ENCODE results near the gene B4GAT1.

Gene B4GAT1

DNA sequence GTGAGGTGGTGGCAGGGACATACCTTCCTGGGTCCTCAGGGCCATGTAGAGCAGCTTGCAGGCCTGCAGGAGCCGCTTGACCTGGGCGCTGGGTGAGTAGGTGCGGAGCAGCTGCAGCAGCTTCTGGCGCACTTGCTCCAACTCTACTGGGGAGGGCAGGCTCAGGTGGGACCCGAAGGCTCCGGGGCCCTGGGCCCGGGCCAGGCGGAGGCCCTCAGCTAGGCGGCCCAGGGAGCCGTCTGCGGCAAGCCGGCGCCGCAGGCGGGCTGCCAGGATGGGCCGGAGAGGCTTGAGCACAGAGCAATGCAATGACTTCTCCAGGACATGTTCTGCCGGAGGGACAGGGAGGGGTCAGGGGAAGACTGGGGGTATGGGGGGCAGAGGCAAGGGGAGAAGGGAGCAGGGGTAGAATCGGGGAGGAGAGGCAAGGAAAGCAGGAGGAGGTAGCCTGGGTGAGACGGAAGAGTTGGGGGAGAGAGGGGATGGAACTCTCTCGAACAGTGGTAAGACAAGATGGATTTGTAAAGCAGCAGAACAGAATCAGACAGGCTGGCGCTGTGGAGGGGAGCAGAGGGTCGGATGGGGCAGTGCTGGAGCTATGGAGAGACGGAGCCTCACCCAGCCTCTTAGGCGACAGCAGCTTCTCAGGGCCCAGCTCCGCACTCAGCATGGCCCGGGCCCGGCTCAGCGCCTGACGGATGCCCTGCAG, 13.4 kb downstream of the B4GAT1 start:
- no peak for TF ChIP-seq CTCF (IDR thresholded peaks at IDR 0.05; ENCODE audit: low read depth, low read length)
- no peak overlapping the region for H3K4me3 ChIP-seq (replicated peaks in 1 of 2; ENCODE audit: low read depth in 2 of 2, low read length in 2 of 2)

GRCh38 chr11:66333220-66333877, 14.1 kb downstream of the B4GAT1 start:
- no peak for DNase-seq (ENCODE audit: low read depth in 2 of 2)
- TF ChIP-seq CTCF (IDR thresholded peaks at IDR 0.05; ENCODE audit: low read depth, low read length), result no peak
- no peak overlapping the region for H3K4me3 ChIP-seq (replicated peaks in 1 of 2; ENCODE audit: low read depth in 2 of 2, low read length in 2 of 2)

More for the DNA sequence above, 13.4 kb downstream of the B4GAT1 start:
- no peak for DNase-seq (ENCODE audit: low read depth in 2 of 2)

DNA sequence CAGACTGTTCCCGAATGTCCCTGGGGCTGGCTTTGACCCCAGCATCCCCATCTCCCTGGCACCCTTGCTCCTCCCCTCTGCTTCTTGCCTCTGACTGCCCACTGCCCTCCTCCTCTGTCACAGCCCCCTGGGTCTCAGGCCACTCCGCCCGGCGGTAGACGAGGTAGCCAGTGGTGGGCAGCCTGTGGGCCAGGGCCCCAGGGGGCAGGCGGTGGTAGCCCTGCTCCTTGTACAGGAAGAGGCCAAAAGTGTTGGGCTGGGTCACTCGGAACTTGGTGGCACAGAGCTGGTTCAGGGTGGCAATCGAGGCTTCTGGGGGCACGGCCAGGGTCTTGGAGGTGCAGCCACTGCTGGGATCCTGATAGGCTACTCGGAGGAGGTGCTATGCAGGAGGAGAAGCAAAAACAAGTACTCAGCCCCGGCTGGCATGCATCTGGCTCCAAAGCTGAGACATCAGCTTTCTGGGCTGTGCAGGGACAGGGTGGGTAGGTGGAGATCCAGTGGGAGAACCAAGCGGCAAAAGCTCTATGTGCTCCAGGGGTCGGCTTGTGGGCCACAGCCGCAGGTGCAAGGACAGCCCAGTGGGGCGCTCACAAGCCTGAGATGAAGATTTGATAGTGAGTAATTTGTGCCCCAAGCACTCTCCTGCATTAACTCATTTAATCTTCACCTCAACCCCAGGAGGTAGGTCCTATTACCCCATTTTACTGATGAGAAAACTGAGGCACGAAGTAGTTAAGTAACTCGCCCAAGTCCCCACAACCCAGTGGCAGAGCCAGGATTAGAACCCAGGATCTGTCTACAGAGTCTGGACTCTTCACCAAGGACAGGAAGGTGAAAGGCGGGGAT, 14.8 kb downstream of the B4GAT1 start:
- DNase-seq (ENCODE audit: low read depth in 2 of 2), result no peak
- H3K4me3 ChIP-seq (replicated peaks in 1 of 2; ENCODE audit: low read depth in 2 of 2, low read length in 2 of 2), result no peak overlapping the region
- no peak for TF ChIP-seq CTCF (IDR thresholded peaks at IDR 0.05; ENCODE audit: low read depth, low read length)

GRCh38 chr11:66331542-66332370, 15.7 kb downstream of the B4GAT1 start:
- TF ChIP-seq CTCF (IDR thresholded peaks at IDR 0.05; ENCODE audit: low read depth, low read length), result no peak
- no peak overlapping the region for H3K4me3 ChIP-seq (replicated peaks in 1 of 2; ENCODE audit: low read depth in 2 of 2, low read length in 2 of 2)
- no peak for DNase-seq (ENCODE audit: low read depth in 2 of 2)

GRCh38 chr11:66330931-66331330, 16.5 kb downstream of the B4GAT1 start:
- DNase-seq (ENCODE audit: low read depth in 2 of 2), result no peak
- TF ChIP-seq CTCF (IDR thresholded peaks at IDR 0.05; ENCODE audit: low read depth, low read length), result no peak
- no peak overlapping the region for H3K4me3 ChIP-seq (replicated peaks in 1 of 2; ENCODE audit: low read depth in 2 of 2, low read length in 2 of 2)

GRCh38 chr11:66329165-66329673, 18.2 kb downstream of the B4GAT1 start:
- H3K4me3 ChIP-seq (replicated peaks in 1 of 2; ENCODE audit: low read depth in 2 of 2, low read length in 2 of 2), result no peak overlapping the region
- TF ChIP-seq CTCF (IDR thresholded peaks at IDR 0.05; ENCODE audit: low read depth, low read length), result no peak
- no peak for DNase-seq (ENCODE audit: low read depth in 2 of 2)

All from cardiac fibroblast (primary cell).